Neural progenitor cell (in vitro differentiated cells): ENCODE measurements around the gene CDC16.

Experiments used
- EZH2 ChIP-seq: fragments of 200-600 bp; sonication (generic); IDR thresholded peaks from 2 replicates; pipeline ENCODE4 v1.6.1; 2017; ENCODE audit warnings: antibody characterized with exemption, mild to moderate bottlenecking, moderate library complexity
- EZH2phosphoT487 ChIP-seq: fragments of 200-600 bp; sonication (generic); IDR thresholded peaks from 2 replicates; pipeline ENCODE4 v1.6.1; 2017; ENCODE audit warnings: antibody characterized with exemption
- TF ChIP-seq, protein P1 (sequence below): fragments of 200-600 bp; sonication (generic); IDR thresholded peaks from 2 replicates; pipeline ENCODE4 v1.5.1; 2017; ENCODE audit warnings: antibody characterized with exemption, mild to moderate bottlenecking

DNA sequence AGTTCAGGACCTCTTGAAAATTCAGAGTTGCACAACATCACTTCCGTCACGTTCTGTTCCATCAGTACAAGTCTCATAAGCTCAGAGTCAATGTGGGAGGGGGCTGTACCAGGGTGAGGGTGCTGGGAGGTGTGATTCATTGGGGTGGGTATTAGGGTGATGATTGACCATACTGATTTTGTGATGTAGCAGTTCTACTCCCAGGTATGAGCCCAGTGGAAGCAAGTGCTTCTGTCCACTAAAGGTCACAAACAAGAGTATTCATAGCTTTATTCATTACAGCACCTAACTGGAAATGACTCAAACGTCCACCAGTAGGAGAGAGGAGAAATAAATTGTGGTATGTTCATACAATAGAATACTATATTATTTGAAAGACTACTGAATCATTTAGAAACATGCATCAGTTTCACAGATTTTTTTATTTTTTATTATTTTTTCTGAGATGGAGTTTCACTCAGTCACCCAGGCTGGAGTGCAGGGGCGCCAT lies 34.6 kb downstream of the CDC16 start:
- TF ChIP-seq, protein P1, sequence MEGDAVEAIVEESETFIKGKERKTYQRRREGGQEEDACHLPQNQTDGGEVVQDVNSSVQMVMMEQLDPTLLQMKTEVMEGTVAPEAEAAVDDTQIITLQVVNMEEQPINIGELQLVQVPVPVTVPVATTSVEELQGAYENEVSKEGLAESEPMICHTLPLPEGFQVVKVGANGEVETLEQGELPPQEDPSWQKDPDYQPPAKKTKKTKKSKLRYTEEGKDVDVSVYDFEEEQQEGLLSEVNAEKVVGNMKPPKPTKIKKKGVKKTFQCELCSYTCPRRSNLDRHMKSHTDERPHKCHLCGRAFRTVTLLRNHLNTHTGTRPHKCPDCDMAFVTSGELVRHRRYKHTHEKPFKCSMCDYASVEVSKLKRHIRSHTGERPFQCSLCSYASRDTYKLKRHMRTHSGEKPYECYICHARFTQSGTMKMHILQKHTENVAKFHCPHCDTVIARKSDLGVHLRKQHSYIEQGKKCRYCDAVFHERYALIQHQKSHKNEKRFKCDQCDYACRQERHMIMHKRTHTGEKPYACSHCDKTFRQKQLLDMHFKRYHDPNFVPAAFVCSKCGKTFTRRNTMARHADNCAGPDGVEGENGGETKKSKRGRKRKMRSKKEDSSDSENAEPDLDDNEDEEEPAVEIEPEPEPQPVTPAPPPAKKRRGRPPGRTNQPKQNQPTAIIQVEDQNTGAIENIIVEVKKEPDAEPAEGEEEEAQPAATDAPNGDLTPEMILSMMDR, result no peak
- TF ChIP-seq EZH2, result no peak
- TF ChIP-seq EZH2phosphoT487, result no peak
